ENCODE data around the gene SPEG. TPM values are rescaled to one million over a fixed set of nuclear protein-coding genes. Genes with fewer than 3 reads are reported as not detected.

Gene SPEG
- total and polyA plus RNA-seq, 2 of the 13 experiments (the other 11 are each of a cell fraction or from before 2014, with no cell fraction given), result 0.18 to 0.24 TPM

DNA sequence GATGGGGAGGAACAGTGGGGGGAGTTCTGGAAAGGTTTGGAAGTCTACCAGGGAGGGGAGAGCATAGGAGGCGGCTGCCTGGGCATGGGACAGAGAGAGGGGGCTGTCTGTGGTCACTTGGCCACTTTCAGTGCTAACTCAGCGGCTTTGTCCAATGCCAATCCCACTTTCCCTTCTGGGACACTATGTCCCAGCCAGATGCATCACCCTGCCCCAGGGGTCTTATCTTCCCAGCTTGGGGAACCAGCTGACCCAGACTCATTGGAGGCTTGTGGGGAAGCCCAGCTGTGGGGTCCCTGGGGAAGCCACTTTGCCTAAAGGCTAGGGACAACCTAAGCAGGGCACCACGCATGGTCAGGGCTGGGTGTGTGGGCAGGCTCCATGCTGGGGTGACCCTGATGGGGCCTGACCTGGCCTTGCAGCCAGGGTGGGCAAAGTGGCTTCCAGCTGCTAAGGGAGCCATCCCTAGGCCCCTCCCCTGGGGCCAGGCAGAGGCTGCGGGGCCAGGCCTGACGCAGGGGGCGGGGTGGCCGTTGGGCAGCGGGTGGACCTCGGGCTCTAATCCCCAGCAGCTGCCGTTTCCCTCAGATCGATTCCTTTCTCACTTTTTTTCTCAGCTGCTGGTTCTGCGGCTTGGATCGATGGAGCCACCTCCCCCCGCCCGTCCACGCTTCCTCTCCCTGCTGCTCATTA lies 78.0 kb downstream of the SPEG start (continued):
- TF ChIP-seq, protein P1, sequence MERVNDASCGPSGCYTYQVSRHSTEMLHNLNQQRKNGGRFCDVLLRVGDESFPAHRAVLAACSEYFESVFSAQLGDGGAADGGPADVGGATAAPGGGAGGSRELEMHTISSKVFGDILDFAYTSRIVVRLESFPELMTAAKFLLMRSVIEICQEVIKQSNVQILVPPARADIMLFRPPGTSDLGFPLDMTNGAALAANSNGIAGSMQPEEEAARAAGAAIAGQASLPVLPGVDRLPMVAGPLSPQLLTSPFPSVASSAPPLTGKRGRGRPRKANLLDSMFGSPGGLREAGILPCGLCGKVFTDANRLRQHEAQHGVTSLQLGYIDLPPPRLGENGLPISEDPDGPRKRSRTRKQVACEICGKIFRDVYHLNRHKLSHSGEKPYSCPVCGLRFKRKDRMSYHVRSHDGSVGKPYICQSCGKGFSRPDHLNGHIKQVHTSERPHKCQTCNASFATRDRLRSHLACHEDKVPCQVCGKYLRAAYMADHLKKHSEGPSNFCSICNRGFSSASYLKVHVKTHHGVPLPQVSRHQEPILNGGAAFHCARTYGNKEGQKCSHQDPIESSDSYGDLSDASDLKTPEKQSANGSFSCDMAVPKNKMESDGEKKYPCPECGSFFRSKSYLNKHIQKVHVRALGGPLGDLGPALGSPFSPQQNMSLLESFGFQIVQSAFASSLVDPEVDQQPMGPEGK (CRISPR knock-in tag; IDR thresholded peaks at IDR 0.05), result peak; percentile 39; the same call in 1 of the 2 replicates
- TF ChIP-seq, protein P2, sequence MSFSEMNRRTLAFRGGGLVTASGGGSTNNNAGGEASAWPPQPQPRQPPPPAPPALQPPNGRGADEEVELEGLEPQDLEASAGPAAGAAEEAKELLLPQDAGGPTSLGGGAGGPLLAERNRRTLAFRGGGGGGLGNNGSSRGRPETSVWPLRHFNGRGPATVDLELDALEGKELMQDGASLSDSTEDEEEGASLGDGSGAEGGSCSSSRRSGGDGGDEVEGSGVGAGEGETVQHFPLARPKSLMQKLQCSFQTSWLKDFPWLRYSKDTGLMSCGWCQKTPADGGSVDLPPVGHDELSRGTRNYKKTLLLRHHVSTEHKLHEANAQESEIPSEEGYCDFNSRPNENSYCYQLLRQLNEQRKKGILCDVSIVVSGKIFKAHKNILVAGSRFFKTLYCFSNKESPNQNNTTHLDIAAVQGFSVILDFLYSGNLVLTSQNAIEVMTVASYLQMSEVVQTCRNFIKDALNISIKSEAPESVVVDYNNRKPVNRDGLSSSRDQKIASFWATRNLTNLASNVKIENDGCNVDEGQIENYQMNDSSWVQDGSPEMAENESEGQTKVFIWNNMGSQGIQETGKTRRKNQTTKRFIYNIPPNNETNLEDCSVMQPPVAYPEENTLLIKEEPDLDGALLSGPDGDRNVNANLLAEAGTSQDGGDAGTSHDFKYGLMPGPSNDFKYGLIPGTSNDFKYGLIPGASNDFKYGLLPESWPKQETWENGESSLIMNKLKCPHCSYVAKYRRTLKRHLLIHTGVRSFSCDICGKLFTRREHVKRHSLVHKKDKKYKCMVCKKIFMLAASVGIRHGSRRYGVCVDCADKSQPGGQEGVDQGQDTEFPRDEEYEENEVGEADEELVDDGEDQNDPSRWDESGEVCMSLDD (CRISPR knock-in tag; IDR thresholded peaks at IDR 0.05; ENCODE audit: borderline replicate concordance), result 0 out of 2 replicates have a peak, but pooled peaks have one; percentile 39
- TF ChIP-seq ASH2L (IDR thresholded peaks at IDR 0.05; ENCODE audit: insufficient read length, low read depth, low read length) (no peak), ZNF543 (CRISPR knock-in tag; IDR thresholded peaks at IDR 0.05) (peak; percentile 68; the same call in 1 of the 2 replicates), SP4 (CRISPR knock-in tag; IDR thresholded peaks at IDR 0.05) (peak; percentile 61; the same call in 1 of the 2 replicates), MAZ (IDR thresholded peaks at IDR 0.05; ENCODE audit: borderline replicate concordance, low read depth, low read length) (no peak), MAZ (CRISPR knock-in tag; IDR thresholded peaks at IDR 0.05; ENCODE audit: low read depth) (peak; percentile 81), ZNF446 (CRISPR knock-in tag; IDR thresholded peaks at IDR 0.05) (no peak), ZNF234 (CRISPR knock-in tag; conservative IDR thresholded peaks at IDR 0.05) (no peak), SMARCE1 (IDR thresholded peaks at IDR 0.05; ENCODE audit: borderline replicate concordance) (no peak)
- TF ChIP-seq, protein P3, sequence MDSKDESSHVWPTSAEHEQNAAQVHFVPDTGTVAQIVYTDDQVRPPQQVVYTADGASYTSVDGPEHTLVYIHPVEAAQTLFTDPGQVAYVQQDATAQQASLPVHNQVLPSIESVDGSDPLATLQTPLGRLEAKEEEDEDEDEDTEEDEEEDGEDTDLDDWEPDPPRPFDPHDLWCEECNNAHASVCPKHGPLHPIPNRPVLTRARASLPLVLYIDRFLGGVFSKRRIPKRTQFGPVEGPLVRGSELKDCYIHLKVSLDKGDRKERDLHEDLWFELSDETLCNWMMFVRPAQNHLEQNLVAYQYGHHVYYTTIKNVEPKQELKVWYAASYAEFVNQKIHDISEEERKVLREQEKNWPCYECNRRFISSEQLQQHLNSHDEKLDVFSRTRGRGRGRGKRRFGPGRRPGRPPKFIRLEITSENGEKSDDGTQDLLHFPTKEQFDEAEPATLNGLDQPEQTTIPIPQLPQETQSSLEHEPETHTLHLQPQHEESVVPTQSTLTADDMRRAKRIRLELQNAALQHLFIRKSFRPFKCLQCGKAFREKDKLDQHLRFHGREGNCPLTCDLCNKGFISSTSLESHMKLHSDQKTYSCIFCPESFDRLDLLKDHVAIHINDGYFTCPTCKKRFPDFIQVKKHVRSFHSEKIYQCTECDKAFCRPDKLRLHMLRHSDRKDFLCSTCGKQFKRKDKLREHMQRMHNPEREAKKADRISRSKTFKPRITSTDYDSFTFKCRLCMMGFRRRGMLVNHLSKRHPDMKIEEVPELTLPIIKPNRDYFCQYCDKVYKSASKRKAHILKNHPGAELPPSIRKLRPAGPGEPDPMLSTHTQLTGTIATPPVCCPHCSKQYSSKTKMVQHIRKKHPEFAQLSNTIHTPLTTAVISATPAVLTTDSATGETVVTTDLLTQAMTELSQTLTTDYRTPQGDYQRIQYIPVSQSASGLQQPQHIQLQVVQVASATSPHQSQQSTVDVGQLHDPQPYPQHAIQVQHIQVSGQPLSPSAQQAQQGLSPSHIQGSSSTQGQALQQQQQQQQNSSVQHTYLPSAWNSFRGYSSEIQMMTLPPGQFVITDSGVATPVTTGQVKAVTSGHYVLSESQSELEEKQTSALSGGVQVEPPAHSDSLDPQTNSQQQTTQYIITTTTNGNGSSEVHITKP (CRISPR knock-in tag; IDR thresholded peaks at IDR 0.05; ENCODE audit: low read depth), result no peak
- TF ChIP-seq, protein P4, sequence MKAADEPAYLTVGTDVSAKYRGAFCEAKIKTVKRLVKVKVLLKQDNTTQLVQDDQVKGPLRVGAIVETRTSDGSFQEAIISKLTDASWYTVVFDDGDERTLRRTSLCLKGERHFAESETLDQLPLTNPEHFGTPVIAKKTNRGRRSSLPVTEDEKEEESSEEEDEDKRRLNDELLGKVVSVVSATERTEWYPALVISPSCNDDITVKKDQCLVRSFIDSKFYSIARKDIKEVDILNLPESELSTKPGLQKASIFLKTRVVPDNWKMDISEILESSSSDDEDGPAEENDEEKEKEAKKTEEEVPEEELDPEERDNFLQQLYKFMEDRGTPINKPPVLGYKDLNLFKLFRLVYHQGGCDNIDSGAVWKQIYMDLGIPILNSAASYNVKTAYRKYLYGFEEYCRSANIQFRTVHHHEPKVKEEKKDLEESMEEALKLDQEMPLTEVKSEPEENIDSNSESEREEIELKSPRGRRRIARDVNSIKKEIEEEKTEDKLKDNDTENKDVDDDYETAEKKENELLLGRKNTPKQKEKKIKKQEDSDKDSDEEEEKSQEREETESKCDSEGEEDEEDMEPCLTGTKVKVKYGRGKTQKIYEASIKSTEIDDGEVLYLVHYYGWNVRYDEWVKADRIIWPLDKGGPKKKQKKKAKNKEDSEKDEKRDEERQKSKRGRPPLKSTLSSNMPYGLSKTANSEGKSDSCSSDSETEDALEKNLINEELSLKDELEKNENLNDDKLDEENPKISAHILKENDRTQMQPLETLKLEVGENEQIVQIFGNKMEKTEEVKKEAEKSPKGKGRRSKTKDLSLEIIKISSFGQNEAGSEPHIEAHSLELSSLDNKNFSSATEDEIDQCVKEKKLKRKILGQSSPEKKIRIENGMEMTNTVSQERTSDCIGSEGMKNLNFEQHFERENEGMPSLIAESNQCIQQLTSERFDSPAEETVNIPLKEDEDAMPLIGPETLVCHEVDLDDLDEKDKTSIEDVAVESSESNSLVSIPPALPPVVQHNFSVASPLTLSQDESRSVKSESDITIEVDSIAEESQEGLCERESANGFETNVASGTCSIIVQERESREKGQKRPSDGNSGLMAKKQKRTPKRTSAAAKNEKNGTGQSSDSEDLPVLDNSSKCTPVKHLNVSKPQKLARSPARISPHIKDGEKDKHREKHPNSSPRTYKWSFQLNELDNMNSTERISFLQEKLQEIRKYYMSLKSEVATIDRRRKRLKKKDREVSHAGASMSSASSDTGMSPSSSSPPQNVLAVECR (CRISPR knock-in tag; IDR thresholded peaks at IDR 0.05; ENCODE audit: borderline replicate concordance), result peak; percentile 52; the same call in 1 of the 2 replicates
- TF ChIP-seq, protein P5, sequence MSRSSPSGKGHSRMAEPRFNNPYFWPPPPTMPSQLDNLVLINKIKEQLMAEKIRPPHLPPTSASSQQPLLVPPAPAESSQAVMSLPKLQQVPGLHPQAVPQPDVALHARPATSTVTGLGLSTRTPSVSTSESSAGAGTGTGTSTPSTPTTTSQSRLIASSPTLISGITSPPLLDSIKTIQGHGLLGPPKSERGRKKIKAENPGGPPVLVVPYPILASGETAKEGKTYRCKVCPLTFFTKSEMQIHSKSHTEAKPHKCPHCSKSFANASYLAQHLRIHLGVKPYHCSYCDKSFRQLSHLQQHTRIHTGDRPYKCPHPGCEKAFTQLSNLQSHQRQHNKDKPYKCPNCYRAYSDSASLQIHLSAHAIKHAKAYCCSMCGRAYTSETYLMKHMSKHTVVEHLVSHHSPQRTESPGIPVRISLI (CRISPR knock-in tag; IDR thresholded peaks at IDR 0.05; ENCODE audit: borderline replicate concordance), result peak; percentile 88
